ENCODE measurements around the gene FNDC5. TPM values are rescaled to one million over a fixed set of nuclear protein-coding genes. Genes with fewer than 3 reads are reported as not detected.

Gene FNDC5
- polyA plus RNA-seq, 1 donor from 2014 or later: 21.6 TPM

DNA sequence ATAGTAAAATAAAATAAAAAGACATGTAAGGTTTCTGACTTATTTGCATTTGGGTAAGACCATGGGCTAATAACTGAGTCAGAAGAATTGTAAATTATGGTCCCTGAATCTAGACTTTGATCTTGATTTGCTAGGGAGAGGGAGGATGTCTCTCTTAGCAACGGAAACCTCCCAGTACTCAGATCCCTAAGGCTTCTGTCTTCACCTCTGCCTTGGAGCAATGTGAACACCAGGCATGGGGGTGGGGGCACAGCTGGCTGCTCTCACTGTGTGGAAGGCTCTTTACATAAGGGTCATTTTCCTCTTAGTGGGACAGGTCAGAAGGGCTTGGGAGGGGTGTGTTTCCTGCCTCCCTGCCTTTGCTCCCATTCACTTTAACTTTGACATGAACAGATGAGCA is 47.5 kb upstream of the FNDC5 start:
- H3K36me3 ChIP-seq (ENCODE audit: insufficient read depth, low read length): no peaks in the 10 kb centered on the region
- H3K4me3 ChIP-seq (ENCODE audit: low read length): no peak overlapping the region
- no peaks in the 10 kb centered on the region for H3K9me3 ChIP-seq (ENCODE audit: low read length)
- no peaks in the 10 kb centered on the region for H3K9me2 ChIP-seq (ENCODE audit: insufficient read depth, low read length)
- no peak overlapping the region for H3K4me2 ChIP-seq (ENCODE audit: low read length)
- no peak for TF ChIP-seq EZH2 (IDR thresholded peaks at IDR 0.05; ENCODE audit: borderline replicate concordance, insufficient read depth, low read length, poor library complexity, severe bottlenecking)
- TF ChIP-seq RAD21 (conservative IDR thresholded peaks at IDR 0.05): no peak
- no peak for TF ChIP-seq EP300 (conservative IDR thresholded peaks at IDR 0.05; ENCODE audit: poor library complexity, severe bottlenecking)
- TF ChIP-seq TAF1 (IDR thresholded peaks at IDR 0.05; ENCODE audit: low read depth): no peak
- no peak for TF ChIP-seq POLR2AphosphoS5 (IDR thresholded peaks at IDR 0.05)
- TF ChIP-seq MXI1 (conservative IDR thresholded peaks at IDR 0.05; ENCODE audit: poor library complexity, severe bottlenecking): no peak
- H3K9ac ChIP-seq (ENCODE audit: low read length): no peak overlapping the region
- H3K79me2 ChIP-seq (replicated peaks; ENCODE audit: insufficient read depth, low read length): no peaks in the 10 kb centered on the region
- H2AFZ ChIP-seq (ENCODE audit: low read depth, low read length): no peak overlapping the region
- no peaks in the 10 kb centered on the region for H3K27me3 ChIP-seq (ENCODE audit: insufficient read depth, low read depth, low read length)
- no peaks in the 10 kb centered on the region for H3F3A ChIP-seq (ENCODE audit: insufficient read depth, low read length, poor library complexity, severe bottlenecking)
- no peaks in the 10 kb centered on the region for H4K20me1 ChIP-seq (ENCODE audit: insufficient read depth)
- H3K27ac ChIP-seq (ENCODE audit: low read length): no peak overlapping the region

DNA sequence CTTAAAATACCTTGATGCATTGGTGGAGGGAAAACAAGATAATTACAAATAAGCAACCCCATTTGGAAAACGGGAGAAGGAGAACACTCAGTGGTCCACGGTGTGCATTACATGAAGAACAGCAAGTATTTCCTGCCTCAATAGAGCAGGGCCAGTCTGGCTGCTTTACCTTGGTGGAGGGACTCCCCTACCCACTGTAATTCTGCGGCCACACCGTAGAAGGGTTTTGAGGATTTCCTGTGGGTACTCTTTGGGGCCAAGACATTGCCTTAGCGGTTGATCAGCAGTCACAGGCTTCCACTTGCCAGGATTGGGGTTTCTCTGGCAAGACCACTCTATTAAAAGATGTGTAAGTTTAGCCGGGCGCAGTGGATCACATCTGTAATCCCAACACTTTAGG is 46.8 kb upstream of the FNDC5 start:
- Histone ChIP-seq H3K4me2 (ENCODE audit: low read length) (no peak overlapping the region), H3K79me2 (replicated peaks; ENCODE audit: insufficient read depth, low read length) (no peaks in the 10 kb centered on the region), H3K9me3 (ENCODE audit: low read length) (no peaks in the 10 kb centered on the region), H4K20me1 (ENCODE audit: insufficient read depth) (no peaks in the 10 kb centered on the region), H3K9ac (ENCODE audit: low read length) (no peak overlapping the region), H3F3A (ENCODE audit: insufficient read depth, low read length, poor library complexity, severe bottlenecking) (no peaks in the 10 kb centered on the region), H3K9me2 (ENCODE audit: insufficient read depth, low read length) (no peaks in the 10 kb centered on the region), H3K27me3 (ENCODE audit: insufficient read depth, low read depth, low read length) (no peaks in the 10 kb centered on the region), H2AFZ (ENCODE audit: low read depth, low read length) (no peak overlapping the region), H3K27ac (ENCODE audit: low read length) (no peak overlapping the region), H3K4me3 (ENCODE audit: low read length) (no peak overlapping the region), H3K36me3 (ENCODE audit: insufficient read depth, low read length) (no peaks in the 10 kb centered on the region)
- TF ChIP-seq, protein P1, sequence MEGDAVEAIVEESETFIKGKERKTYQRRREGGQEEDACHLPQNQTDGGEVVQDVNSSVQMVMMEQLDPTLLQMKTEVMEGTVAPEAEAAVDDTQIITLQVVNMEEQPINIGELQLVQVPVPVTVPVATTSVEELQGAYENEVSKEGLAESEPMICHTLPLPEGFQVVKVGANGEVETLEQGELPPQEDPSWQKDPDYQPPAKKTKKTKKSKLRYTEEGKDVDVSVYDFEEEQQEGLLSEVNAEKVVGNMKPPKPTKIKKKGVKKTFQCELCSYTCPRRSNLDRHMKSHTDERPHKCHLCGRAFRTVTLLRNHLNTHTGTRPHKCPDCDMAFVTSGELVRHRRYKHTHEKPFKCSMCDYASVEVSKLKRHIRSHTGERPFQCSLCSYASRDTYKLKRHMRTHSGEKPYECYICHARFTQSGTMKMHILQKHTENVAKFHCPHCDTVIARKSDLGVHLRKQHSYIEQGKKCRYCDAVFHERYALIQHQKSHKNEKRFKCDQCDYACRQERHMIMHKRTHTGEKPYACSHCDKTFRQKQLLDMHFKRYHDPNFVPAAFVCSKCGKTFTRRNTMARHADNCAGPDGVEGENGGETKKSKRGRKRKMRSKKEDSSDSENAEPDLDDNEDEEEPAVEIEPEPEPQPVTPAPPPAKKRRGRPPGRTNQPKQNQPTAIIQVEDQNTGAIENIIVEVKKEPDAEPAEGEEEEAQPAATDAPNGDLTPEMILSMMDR (IDR thresholded peaks at IDR 0.05; ENCODE audit: poor library complexity, severe bottlenecking): no peak
- TF ChIP-seq EP300 (conservative IDR thresholded peaks at IDR 0.05; ENCODE audit: poor library complexity, severe bottlenecking) (no peak), POLR2AphosphoS5 (IDR thresholded peaks at IDR 0.05) (no peak), RAD21 (conservative IDR thresholded peaks at IDR 0.05) (no peak), EZH2 (IDR thresholded peaks at IDR 0.05; ENCODE audit: borderline replicate concordance, insufficient read depth, low read length, poor library complexity, severe bottlenecking) (no peak), MXI1 (conservative IDR thresholded peaks at IDR 0.05; ENCODE audit: poor library complexity, severe bottlenecking) (no peak), SMC3 (conservative IDR thresholded peaks at IDR 0.05; ENCODE audit: poor library complexity) (no peak), TAF1 (IDR thresholded peaks at IDR 0.05; ENCODE audit: low read depth) (no peak)
- TF ChIP-seq, protein P2, sequence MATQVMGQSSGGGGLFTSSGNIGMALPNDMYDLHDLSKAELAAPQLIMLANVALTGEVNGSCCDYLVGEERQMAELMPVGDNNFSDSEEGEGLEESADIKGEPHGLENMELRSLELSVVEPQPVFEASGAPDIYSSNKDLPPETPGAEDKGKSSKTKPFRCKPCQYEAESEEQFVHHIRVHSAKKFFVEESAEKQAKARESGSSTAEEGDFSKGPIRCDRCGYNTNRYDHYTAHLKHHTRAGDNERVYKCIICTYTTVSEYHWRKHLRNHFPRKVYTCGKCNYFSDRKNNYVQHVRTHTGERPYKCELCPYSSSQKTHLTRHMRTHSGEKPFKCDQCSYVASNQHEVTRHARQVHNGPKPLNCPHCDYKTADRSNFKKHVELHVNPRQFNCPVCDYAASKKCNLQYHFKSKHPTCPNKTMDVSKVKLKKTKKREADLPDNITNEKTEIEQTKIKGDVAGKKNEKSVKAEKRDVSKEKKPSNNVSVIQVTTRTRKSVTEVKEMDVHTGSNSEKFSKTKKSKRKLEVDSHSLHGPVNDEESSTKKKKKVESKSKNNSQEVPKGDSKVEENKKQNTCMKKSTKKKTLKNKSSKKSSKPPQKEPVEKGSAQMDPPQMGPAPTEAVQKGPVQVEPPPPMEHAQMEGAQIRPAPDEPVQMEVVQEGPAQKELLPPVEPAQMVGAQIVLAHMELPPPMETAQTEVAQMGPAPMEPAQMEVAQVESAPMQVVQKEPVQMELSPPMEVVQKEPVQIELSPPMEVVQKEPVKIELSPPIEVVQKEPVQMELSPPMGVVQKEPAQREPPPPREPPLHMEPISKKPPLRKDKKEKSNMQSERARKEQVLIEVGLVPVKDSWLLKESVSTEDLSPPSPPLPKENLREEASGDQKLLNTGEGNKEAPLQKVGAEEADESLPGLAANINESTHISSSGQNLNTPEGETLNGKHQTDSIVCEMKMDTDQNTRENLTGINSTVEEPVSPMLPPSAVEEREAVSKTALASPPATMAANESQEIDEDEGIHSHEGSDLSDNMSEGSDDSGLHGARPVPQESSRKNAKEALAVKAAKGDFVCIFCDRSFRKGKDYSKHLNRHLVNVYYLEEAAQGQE (IDR thresholded peaks at IDR 0.05; ENCODE audit: borderline replicate concordance): no peak

Data from neural cell (in vitro differentiated cells).